OCI-M1 (cell line): ENCODE data around the gene PRSS21.

Experiments
- DNase-seq: peaks from one replicate; lab custom pipeline; 2025; lab: John Stamatoyannopoulos, UW

Gene PRSS21

GRCh38 chr16:2825906-2826305, 8.9 kb downstream of the PRSS21 start:
- no peak for DNase-seq

- no peak for DNase-seq
Measured at GRCh38 chr16:2826591-2827373, 9.7 kb downstream of the PRSS21 start.

GRCh38 chr16:2827374-2827791, 10.3 kb downstream of the PRSS21 start:
- no peak for DNase-seq

- DNase-seq = no peak
Measured at GRCh38 chr16:2827831-2828520, 10.9 kb downstream of the PRSS21 start.

- DNase-seq = no peak
Measured at GRCh38 chr16:2828521-2828840, 11.4 kb downstream of the PRSS21 start.

- no peak for DNase-seq
Measured at GRCh38 chr16:2828876-2829430, 11.9 kb downstream of the PRSS21 start.

- DNase-seq = no peak
Measured at GRCh38 chr16:2829501-2830354, 12.7 kb downstream of the PRSS21 start, which contains the start of gene ZG16B. Gene ZG16B, plus strand, starts transcription at chr16:2830303. Its CDS starts 139 bp downstream, at chr16:2830442.

- no peak for DNase-seq
Measured at GRCh38 chr16:2830355-2830695, 13.3 kb downstream of the PRSS21 start.

- no peak for DNase-seq
Measured at GRCh38 chr16:2831203-2831602, 14.2 kb downstream of the PRSS21 start.

GRCh38 chr16:2833776-2834175, 16.7 kb downstream of the PRSS21 start:
- no peak for DNase-seq

- DNase-seq = no peak
Measured at GRCh38 chr16:2834968-2835367, 17.9 kb downstream of the PRSS21 start.

- no peak for DNase-seq
Measured at GRCh38 chr16:2835638-2836493, 18.8 kb downstream of the PRSS21 start.

- no peak for DNase-seq
Measured at GRCh38 chr16:2836646-2837508, 19.8 kb downstream of the PRSS21 start.

GRCh38 chr16:2838928-2839327, 21.9 kb downstream of the PRSS21 start:
- DNase-seq = peak; percentile 73

GRCh38 chr16:2839650-2840450, 22.8 kb downstream of the PRSS21 start:
- DNase-seq = no peak

- no peak for DNase-seq
Measured at GRCh38 chr16:2840914-2841313, 23.9 kb downstream of the PRSS21 start.

- no peak for DNase-seq
Measured at GRCh38 chr16:2841606-2842339, 24.7 kb downstream of the PRSS21 start.

GRCh38 chr16:2842340-2843000, 25.4 kb downstream of the PRSS21 start:
- peak; percentile 30 for DNase-seq
